Activated T-helper 1 cell treated with anti-CD3 and anti-CD28 coated beads, Interleukin-12 subunit alpha, Interleukin-12 subunit beta, Interleukin-2, Interleukin-4 antibody, amounts not matched to agents 30 ng/mL and 10 ng/mL and 1 ng/mL, durations not matched to agents 14 hours and 24 hours and 36 hours (primary cell): Measurements from ENCODE around the gene CDC42SE2. TPM values are rescaled to one million over a fixed set of nuclear protein-coding genes. Genes with fewer than 3 reads are reported as not detected.

Source experiments
- DNase-seq: peaks from one replicate; pipeline ENCODE4 v3.0.0; 2021; ENCODE audit warnings: low spot score
- H3K27ac Mint-ChIP-seq: one replicate; pipeline ENCODE4 v1.8.0; 2021; ENCODE audit warnings: mild to moderate bottlenecking, mixed read lengths
- H3K27me3 Mint-ChIP-seq: one replicate; pipeline ENCODE4 v1.8.0; 2022; ENCODE audit warnings: mild to moderate bottlenecking, moderate library complexity, mixed read lengths; ENCODE audit not compliant: insufficient read depth
- H3K36me3 Mint-ChIP-seq: one replicate; pipeline ENCODE4 v1.8.0; 2021; ENCODE audit warnings: low read depth, mixed read lengths
- H3K4me1 Mint-ChIP-seq: one replicate; pipeline ENCODE4 v1.8.0; 2021; ENCODE audit warnings: low read depth, mixed read lengths
- H3K4me3 Mint-ChIP-seq: one replicate; pipeline ENCODE4 v1.8.0; 2021; ENCODE audit warnings: mild to moderate bottlenecking, moderate library complexity, mixed read lengths
- H3K9me3 Mint-ChIP-seq: one replicate; pipeline ENCODE4 v1.8.0; 2021; ENCODE audit warnings: mixed read lengths
- intact Hi-C: fragments of 100-400 bp; cut with micrococcal nuclease; formaldehyde crosslinking; loops from one replicate; pipeline ENCODE4 v1.15.1; 2024
- total RNA-seq: library from RNA; stranded (reverse); gene quantifications from 2 replicates; pipeline ENCODE4 v1.2.3, GENCODE V29; 2022

CDC42SE2 gene, protein sequence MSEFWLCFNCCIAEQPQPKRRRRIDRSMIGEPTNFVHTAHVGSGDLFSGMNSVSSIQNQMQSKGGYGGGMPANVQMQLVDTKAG
- total RNA-seq: 100.0 and 103 TPM in 2 replicates

- peaks cover 4% of the 10 kb centered on the region for H3K9me3 Mint-ChIP-seq
- H3K27me3 Mint-ChIP-seq: no peaks in the 10 kb centered on the region
- H3K4me3 Mint-ChIP-seq: peak within 1 kb of the TSS; percentile 84
- peaks cover 48% of the 10 kb centered on the region for H3K4me1 Mint-ChIP-seq
- H3K36me3 Mint-ChIP-seq: peaks cover 17% of the 10 kb centered on the region
- H3K27ac Mint-ChIP-seq: peak within 1 kb of the TSS; percentile 92
- peak; percentile 84 for DNase-seq
- intact Hi-C loops: loop anchor here (1.0 kb wide), 2 partner anchors 55 to 94 kb away; partner anchors contain the start of gene LYRM7
Measured at GRCh38 chr5:131263648-131264450, at the start of gene CDC42SE2. TSS of gene CDC42SE2 (plus strand) at chr5:131264053. CDS start at chr5:131359494, 95,441 bp downstream.

DNA sequence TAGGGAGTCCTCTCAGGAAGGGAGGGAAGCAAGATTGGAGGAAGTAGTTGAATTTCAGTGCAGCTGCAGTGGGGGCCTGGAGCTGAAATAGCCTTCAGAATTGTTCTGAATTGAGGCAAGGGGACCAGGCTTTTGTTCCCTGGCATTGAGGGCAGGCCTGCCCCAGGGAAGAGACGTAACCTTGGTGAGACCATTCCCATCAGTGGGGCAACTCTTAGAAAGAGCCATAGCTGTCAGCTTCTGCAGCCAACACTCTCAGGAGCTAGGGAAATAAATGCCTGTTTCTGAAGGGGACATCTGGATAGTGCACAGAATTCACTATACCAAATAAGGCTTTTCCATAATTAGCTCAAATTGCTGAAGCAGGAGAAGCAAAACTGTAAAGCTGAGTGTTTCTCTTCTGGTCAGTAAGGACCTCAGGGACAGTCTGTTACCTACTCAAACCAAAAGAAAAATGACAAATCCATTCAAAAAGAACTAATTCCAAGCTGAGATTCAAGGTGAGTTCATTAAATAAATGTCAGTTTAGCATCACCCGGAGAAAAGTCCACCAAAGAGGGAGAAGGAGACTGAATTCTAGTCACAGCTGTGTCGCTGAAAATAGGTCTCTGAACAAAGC lies 49.1 kb upstream of the CDC42SE2 start:
- intact Hi-C loops: no loop called here
- Mint-ChIP-seq H3K4me3 (no peak overlapping the region), H3K4me1 (peaks cover 63% of the 10 kb centered on the region), H3K9me3 (no peaks in the 10 kb centered on the region), H3K27ac (no peak overlapping the region), H3K27me3 (peaks cover 1% of the 10 kb centered on the region), H3K36me3 (peaks cover 12% of the 10 kb centered on the region)
- no peak for DNase-seq

GRCh38 chr5:131217791-131218190 lies 46.1 kb upstream of the CDC42SE2 start:
- no peak for DNase-seq
- no peaks in the 10 kb centered on the region for H3K9me3 Mint-ChIP-seq
- intact Hi-C loops: no loop called here
- H3K27me3 Mint-ChIP-seq: peaks cover 1% of the 10 kb centered on the region
- H3K36me3 Mint-ChIP-seq: peaks cover 12% of the 10 kb centered on the region
- H3K4me3 Mint-ChIP-seq: no peak overlapping the region
- H3K27ac Mint-ChIP-seq: no peak overlapping the region
- H3K4me1 Mint-ChIP-seq: peaks cover 49% of the 10 kb centered on the region

DNA sequence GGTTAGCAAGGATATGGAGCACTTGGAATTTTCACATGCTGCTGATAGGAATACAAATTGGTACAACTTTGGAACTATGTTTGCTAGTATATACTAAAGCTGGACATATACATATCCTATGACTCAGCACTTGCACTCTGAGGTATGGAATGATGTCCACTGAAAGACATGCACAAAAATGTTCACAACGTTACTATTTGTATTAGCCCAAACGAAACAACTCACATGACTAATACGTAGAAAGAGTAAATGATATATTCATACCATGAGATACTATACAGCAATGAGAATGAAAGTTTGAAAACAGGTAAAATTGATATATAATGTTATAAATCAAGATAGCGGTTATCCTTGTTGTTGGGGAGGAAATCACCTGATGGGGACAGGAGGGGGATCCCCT lies 45.5 kb upstream of the CDC42SE2 start:
- Mint-ChIP-seq H3K27me3 (peaks cover 1% of the 10 kb centered on the region), H3K9me3 (no peaks in the 10 kb centered on the region), H3K4me1 (peaks cover 49% of the 10 kb centered on the region), H3K4me3 (no peak overlapping the region), H3K27ac (no peak overlapping the region), H3K36me3 (peaks cover 12% of the 10 kb centered on the region)
- intact Hi-C loops: no loop called here
- DNase-seq: no peak

DNA sequence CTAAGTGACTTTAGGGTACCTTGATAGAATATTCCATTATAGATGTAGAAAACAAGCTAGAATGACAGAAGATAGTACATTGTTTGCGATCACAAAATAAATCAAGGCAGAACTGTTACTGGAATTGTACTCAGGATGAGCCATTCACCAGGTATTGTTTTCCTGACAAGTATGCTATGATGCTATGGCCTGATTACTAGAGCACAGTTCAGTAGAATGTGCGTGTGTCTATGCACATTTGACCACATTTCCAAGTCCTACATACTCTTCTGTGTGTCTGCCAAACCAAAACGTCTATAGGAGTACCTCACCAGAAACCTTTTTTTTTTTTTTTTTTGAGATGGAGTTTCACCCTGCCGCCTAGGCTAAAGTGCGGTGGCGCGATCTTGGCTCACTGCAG lies 43.3 kb upstream of the CDC42SE2 start:
- no peak for DNase-seq
- peaks cover 10% of the 10 kb centered on the region for H3K36me3 Mint-ChIP-seq
- intact Hi-C loops: no loop called here
- H3K9me3 Mint-ChIP-seq: no peaks in the 10 kb centered on the region
- no peak overlapping the region for H3K27ac Mint-ChIP-seq
- peaks cover 30% of the 10 kb centered on the region for H3K4me1 Mint-ChIP-seq
- no peak overlapping the region for H3K4me3 Mint-ChIP-seq
- H3K27me3 Mint-ChIP-seq: no peaks in the 10 kb centered on the region

GRCh38 chr5:131221008-131221703 lies 42.7 kb upstream of the CDC42SE2 start:
- H3K4me1 Mint-ChIP-seq: peaks cover 30% of the 10 kb centered on the region
- intact Hi-C loops: no loop called here
- no peak for DNase-seq
- no peaks in the 10 kb centered on the region for H3K9me3 Mint-ChIP-seq
- no peaks in the 10 kb centered on the region for H3K27me3 Mint-ChIP-seq
- no peak overlapping the region for H3K27ac Mint-ChIP-seq
- peaks cover 8% of the 10 kb centered on the region for H3K36me3 Mint-ChIP-seq
- H3K4me3 Mint-ChIP-seq: no peak overlapping the region

GRCh38 chr5:131221888-131222287 lies 42.0 kb upstream of the CDC42SE2 start:
- intact Hi-C loops: no loop called here

GRCh38 chr5:131222731-131223130 lies 41.1 kb upstream of the CDC42SE2 start:
- DNase-seq: no peak
- peaks cover 5% of the 10 kb centered on the region for H3K36me3 Mint-ChIP-seq
- H3K4me1 Mint-ChIP-seq: peaks cover 30% of the 10 kb centered on the region
- H3K9me3 Mint-ChIP-seq: no peaks in the 10 kb centered on the region
- H3K27me3 Mint-ChIP-seq: no peaks in the 10 kb centered on the region
- no peak overlapping the region for H3K27ac Mint-ChIP-seq
- intact Hi-C loops: no loop called here
- no peak overlapping the region for H3K4me3 Mint-ChIP-seq

More at GRCh38 chr5:131221888-131222287, 42.0 kb upstream of the CDC42SE2 start:
- Mint-ChIP-seq H3K4me1 (peaks cover 30% of the 10 kb centered on the region), H3K27ac (no peak overlapping the region), H3K36me3 (peaks cover 7% of the 10 kb centered on the region), H3K9me3 (no peaks in the 10 kb centered on the region), H3K27me3 (no peaks in the 10 kb centered on the region), H3K4me3 (no peak overlapping the region)
- no peak for DNase-seq

- no peaks in the 10 kb centered on the region for H3K9me3 Mint-ChIP-seq
- H3K4me3 Mint-ChIP-seq: no peak overlapping the region
- no peaks in the 10 kb centered on the region for H3K27me3 Mint-ChIP-seq
- H3K27ac Mint-ChIP-seq: no peak overlapping the region
- peaks cover 3% of the 10 kb centered on the region for H3K36me3 Mint-ChIP-seq
- intact Hi-C loops: loop anchor here (1.0 to 2.0 kb wide), 2 partner anchors 15 to 33 kb away; no protein-coding TSS in a partner anchor
- H3K4me1 Mint-ChIP-seq: peaks cover 19% of the 10 kb centered on the region
- no peak for DNase-seq
Measured at GRCh38 chr5:131223751-131224386, 40.0 kb upstream of the CDC42SE2 start.

- Mint-ChIP-seq H3K9me3 (no peaks in the 10 kb centered on the region), H3K36me3 (peaks cover 3% of the 10 kb centered on the region), H3K4me3 (no peak overlapping the region), H3K27me3 (no peaks in the 10 kb centered on the region), H3K27ac (no peak overlapping the region), H3K4me1 (peaks cover 13% of the 10 kb centered on the region)
- DNase-seq: no peak
- intact Hi-C loops: loop anchor here (1.0 to 2.0 kb wide), 2 partner anchors 15 to 32 kb away; no protein-coding TSS in a partner anchor
Measured at GRCh38 chr5:131224387-131225201, 39.3 kb upstream of the CDC42SE2 start.

DNA sequence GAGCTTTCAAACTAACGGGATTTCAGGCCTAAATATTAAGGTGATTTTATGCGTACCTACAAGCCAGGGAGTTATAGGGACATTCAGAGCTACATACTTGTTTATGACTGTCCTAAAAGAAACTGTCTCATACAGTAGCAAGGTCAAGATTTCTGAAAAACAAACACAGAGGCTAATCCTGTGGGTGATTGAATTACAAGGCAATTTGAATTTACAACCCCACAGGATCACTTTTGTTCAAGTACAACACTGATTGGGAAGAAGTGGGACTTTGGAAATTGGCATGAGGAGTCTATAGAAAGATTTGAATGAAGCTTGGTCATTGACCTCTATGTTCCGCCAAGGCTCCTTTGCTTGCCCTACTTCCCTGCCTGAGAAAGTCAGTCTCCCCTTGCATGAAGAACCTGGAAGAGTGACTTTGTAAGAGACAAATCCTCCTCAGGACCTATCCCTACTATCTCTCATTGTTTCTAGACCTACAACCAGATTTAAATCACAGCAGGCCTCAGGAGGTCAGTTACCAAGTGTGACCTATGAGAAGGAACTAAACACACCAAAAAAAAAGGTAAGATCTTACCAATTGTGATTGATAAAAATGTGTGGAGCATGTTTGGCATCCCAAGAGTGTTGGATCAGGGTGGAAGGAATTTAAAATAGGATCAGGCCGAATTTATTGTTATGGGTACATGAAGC lies 38.4 kb upstream of the CDC42SE2 start:
- Mint-ChIP-seq H3K27ac (no peak overlapping the region), H3K27me3 (no peaks in the 10 kb centered on the region), H3K4me1 (peaks cover 15% of the 10 kb centered on the region), H3K36me3 (peaks cover 3% of the 10 kb centered on the region), H3K4me3 (no peak overlapping the region), H3K9me3 (no peaks in the 10 kb centered on the region)
- intact Hi-C loops: loop anchor here (2.0 kb wide), 1 partner anchor 31 kb away; no protein-coding TSS in a partner anchor
- no peak for DNase-seq
